IMR-90 (cell line): ENCODE data around the gene SPON1. TPM values are rescaled to one million over a fixed set of nuclear protein-coding genes. Genes with fewer than 3 reads are reported as not detected.

Source experiments
- ATAC-seq: fragments of 200-7000 bp; cut with Tn5 transposase; 2 replicates; pipeline ENCODE4 v1.9.1; 2020; ENCODE audit warnings: low read depth, mild to moderate bottlenecking, moderate library complexity
- BruUV-seq: library from RNA; stranded (reverse); fragments of 400-500 nt; replicated peaks from 2 replicates; lab custom pipeline; 2021; lab: Mats Ljungman, UMichigan
- CTCF ChIA-PET: fragments of 300-600 bp; formaldehyde crosslinking; extraction: SDS; loops from one replicate; lab custom pipeline; 2021; ENCODE audit warnings: antibody characterized with exemption; lab: Yijun Ruan, JAX
- POLR2A ChIA-PET: fragments of 300-600 bp; sonication (Branson Sonifier 250); formaldehyde crosslinking; loops from one replicate; lab custom pipeline; 2022; ENCODE audit warnings: antibody characterized with exemption; ENCODE audit not compliant: unreplicated experiment; lab: Charles Lee
- DNase-seq: peaks from one replicate; pipeline ENCODE4 v3.0.0; 2013
- H2AFZ ChIP-seq: replicated peaks from 2 replicates; pipeline ENCODE3; 2013; ENCODE audit warnings: low read length, mild to moderate bottlenecking; ENCODE audit not compliant: poor library complexity
- H2AK5ac ChIP-seq: 2 replicates; pipeline ENCODE4 v1.6.1; 2013; ENCODE audit warnings: low read depth, low read length, inconsistent platforms
- H2AK9ac ChIP-seq: replicated peaks from 2 replicates; pipeline ENCODE3; 2013; ENCODE audit warnings: mild to moderate bottlenecking, low read depth, low read length, moderate library complexity; ENCODE audit not compliant: poor library complexity
- H2BK120ac ChIP-seq: 2 replicates; pipeline ENCODE4 v1.6.1; 2013; ENCODE audit warnings: low read depth, low read length, inconsistent platforms
- H2BK15ac ChIP-seq: 3 replicates; pipeline ENCODE4 v1.6.1; 2013; ENCODE audit warnings: low read depth, low read length, inconsistent platforms
- H2BK20ac ChIP-seq: 2 replicates; pipeline ENCODE4 v1.6.1; 2013; ENCODE audit warnings: low read depth, mild to moderate bottlenecking, inconsistent platforms, low read length, moderate library complexity
- H2BK5ac ChIP-seq: 2 replicates; pipeline ENCODE4 v1.6.1; 2013; ENCODE audit warnings: mild to moderate bottlenecking, low read depth, low read length, inconsistent platforms; ENCODE audit not compliant: poor library complexity, severe bottlenecking
- H3K14ac ChIP-seq: replicated peaks from 2 replicates; pipeline ENCODE4 v1.6.1; 2013; ENCODE audit warnings: low read depth, low read length, inconsistent platforms
- H3K18ac ChIP-seq: 2 replicates; pipeline ENCODE4 v1.6.1; 2013; ENCODE audit warnings: low read depth, low read length, control low read depth
- H3K23ac ChIP-seq: 2 replicates; pipeline ENCODE4 v1.6.1; 2013; ENCODE audit warnings: low read depth, low read length, inconsistent platforms
- H3K27ac ChIP-seq: 2 replicates; pipeline ENCODE4 v1.5.1; 2013; ENCODE audit warnings: mild to moderate bottlenecking, control low read depth, low read length; ENCODE audit not compliant: insufficient read depth
- H3K27me3 ChIP-seq: 2 replicates; pipeline ENCODE4 v1.6.1; 2013; ENCODE audit warnings: low read length; ENCODE audit not compliant: control insufficient read depth, insufficient read depth
- H3K36me3 ChIP-seq: 2 replicates; pipeline ENCODE4 v1.6.1; 2013; ENCODE audit warnings: low read length, mixed read lengths; ENCODE audit not compliant: control insufficient read depth, insufficient read depth
- H3K4ac ChIP-seq: 2 replicates; pipeline ENCODE4 v1.6.1; 2013; ENCODE audit warnings: low read depth, low read length, inconsistent platforms
- H3K4me1 ChIP-seq: 2 replicates; pipeline ENCODE4 v1.6.1; 2013; ENCODE audit warnings: low read length, mixed read lengths; ENCODE audit not compliant: control insufficient read depth, insufficient read depth
- H3K4me2 ChIP-seq: 2 replicates; pipeline ENCODE4 v1.6.1; 2013; ENCODE audit warnings: low read depth, mild to moderate bottlenecking, control low read depth, low read length, moderate library complexity
- H3K4me3 ChIP-seq: 2 replicates; pipeline ENCODE4 v1.5.1; 2013; ENCODE audit warnings: low read depth, mild to moderate bottlenecking, control low read depth, low read length, moderate library complexity; ENCODE audit not compliant: insufficient read depth
- H3K56ac ChIP-seq: 2 replicates; pipeline ENCODE4 v1.6.1; 2013; ENCODE audit warnings: low read length, inconsistent platforms; ENCODE audit not compliant: insufficient read depth; ENCODE audit errors: extremely low read depth
- H3K79me1 ChIP-seq, 2 experiments: 2 replicates each; pipeline ENCODE4 v1.6.1; 2013; ENCODE audit warnings: low read length in 2 of 2, inconsistent platforms in 1 of 2, low read depth in 1 of 2
- H3K9ac ChIP-seq: 2 replicates; pipeline ENCODE4 v1.6.1; 2013; ENCODE audit warnings: low read depth, low read length, control low read depth
- H3K9me1 ChIP-seq: 2 replicates; pipeline ENCODE4 v1.6.1; 2013; ENCODE audit warnings: low read length, inconsistent platforms; ENCODE audit not compliant: insufficient read depth
- H3K9me3 ChIP-seq: 2 replicates; pipeline ENCODE4 v1.6.1; 2013; ENCODE audit warnings: low read length; ENCODE audit not compliant: control insufficient read depth, insufficient read depth
- H4K20me1 ChIP-seq: 2 replicates; pipeline ENCODE4 v1.6.1; 2013; ENCODE audit warnings: low read length, inconsistent platforms; ENCODE audit not compliant: insufficient read depth
- H4K5ac ChIP-seq: 2 replicates; pipeline ENCODE4 v1.6.1; 2013; ENCODE audit warnings: mild to moderate bottlenecking, low read depth, low read length, control low read depth
- H4K8ac ChIP-seq, 2 experiments: 2 replicates each; pipeline ENCODE4 v1.6.1; 2013; ENCODE audit warnings: low read depth in 2 of 2, low read length in 2 of 2, control low read depth in 1 of 2, inconsistent platforms in 1 of 2
- H4K91ac ChIP-seq: 2 replicates; pipeline ENCODE4 v1.6.1; 2013; ENCODE audit warnings: low read depth, low read length, inconsistent platforms; ENCODE audit not compliant: insufficient read depth
- ELK1 ChIP-seq: fragments of 150-350 bp; IDR thresholded peaks from 2 replicates; pipeline ENCODE4 v1.6.1; 2016; ENCODE audit warnings: low read depth, mild to moderate bottlenecking, low read length, moderate library complexity, borderline replicate concordance
- FOS ChIP-seq: fragments of 150-350 bp; IDR thresholded peaks from 2 replicates; pipeline ENCODE4 v1.6.1; 2016; ENCODE audit warnings: low read depth, low read length
- NFE2L2 ChIP-seq: fragments of 150-350 bp; IDR thresholded peaks from 2 replicates; pipeline ENCODE4 v1.6.1; 2016; ENCODE audit warnings: low read depth, mild to moderate bottlenecking, low read length
- POLR2A ChIP-seq: IDR thresholded peaks from 2 replicates; pipeline ENCODE4 v1.6.1; 2012; ENCODE audit warnings: mild to moderate bottlenecking, low read depth, low read length
- RCOR1 ChIP-seq: IDR thresholded peaks from 2 replicates; pipeline ENCODE4 v1.6.1; 2012; ENCODE audit warnings: mild to moderate bottlenecking, low read length, improper control_type of control experiment; ENCODE audit not compliant: insufficient replicate concordance
- USF2 ChIP-seq: fragments of 150-350 bp; IDR thresholded peaks from 2 replicates; pipeline ENCODE4 v1.6.1; 2017; ENCODE audit warnings: mild to moderate bottlenecking, antibody characterized with exemption, low read length, low read depth
- dilution Hi-C: fragments of 300-500 bp; cut with HindIII; formaldehyde crosslinking; loops from one replicate; pipeline ENCODE4 v1.14.3; 2018; ENCODE audit warnings: low sequenced_read_pairs; ENCODE audit not compliant: unreplicated experiment
- in situ Hi-C: fragments of 300-500 bp; cut with MboI; formaldehyde crosslinking; loops from 3 replicates; pipeline ENCODE4 v1.14.3; 2019; ENCODE audit warnings: low sequenced_read_pairs, inconsistent platforms, mixed read lengths
- intact Hi-C: fragments of 100-400 bp; cut with micrococcal nuclease; formaldehyde crosslinking; loops from 2 replicates; pipeline ENCODE4 v1.10.0; 2022
- polyA plus RNA-seq, 3 experiments: library from polyadenylated mRNA; depleted of rRNA; stranded (reverse); fragments of >200 nt; gene quantifications; 2 replicates each; pipeline ENCODE4 v1.2.3, GENCODE V29; 2012; ENCODE audit warnings: low replicate concordance in 1 of 3
- total RNA-seq: library from RNA; depleted of rRNA; stranded (reverse); fragments of >200 nt; gene quantifications from 2 replicates; pipeline ENCODE4 v1.2.3, GENCODE V29; 2012

SPON1 gene
- total and polyA plus RNA-seq, 2 of the 4 experiments (the other 2 are of a cell fraction): 0.62 to 0.72 TPM

GRCh38 chr11:14096606-14097005 is 134.1 kb downstream of the SPON1 start:
- Histone ChIP-seq H3K9me3 (no peaks in the 10 kb centered on the region), H2BK15ac (no peak overlapping the region), H3K9ac (no peak overlapping the region), H3K9me1 (no peaks in the 10 kb centered on the region; the same call in 1 of the 2 replicates), H3K79me1 (no peaks in the 10 kb centered on the region), H3K14ac (no peak overlapping the region), H3K27me3 (peaks cover 2% of the 10 kb centered on the region; the same call in 1 of the 2 replicates), H4K91ac (no peak overlapping the region), H3K23ac (no peak overlapping the region), H2BK20ac (no peak overlapping the region), H4K5ac (no peak overlapping the region), H2AFZ (no peak overlapping the region), H2BK120ac (no peak overlapping the region), H3K4me1 (no peaks in the 10 kb centered on the region), H4K20me1 (no peaks in the 10 kb centered on the region), H3K27ac (no peak overlapping the region), H3K56ac (no peak overlapping the region), H2BK5ac (no peak overlapping the region), H3K4me3 (no peak overlapping the region), H3K36me3 (no peaks in the 10 kb centered on the region), H4K8ac (no peak overlapping the region), H3K4me2 (no peak overlapping the region), H3K4ac (no peak overlapping the region), H3K18ac (no peak overlapping the region), H2AK9ac (no peak overlapping the region), H2AK5ac (no peak overlapping the region)
- intact Hi-C loops: no loop called here
- dilution Hi-C loops: no loop called here
- BruUV-seq: no TSS peak
- POLR2A ChIA-PET: no interaction called here
- no peak for TF ChIP-seq RCOR1
- no peak for TF ChIP-seq POLR2A
- TF ChIP-seq USF2: no peak
- no peak for TF ChIP-seq FOS
- no peak for TF ChIP-seq ELK1
- no peak for TF ChIP-seq NFE2L2
- ATAC-seq (no peak), DNase-seq (no peak)
- in situ Hi-C loops: no loop called here
- CTCF ChIA-PET: no interaction called here
